Measurements from ENCODE around the gene RPS27.

DNA sequence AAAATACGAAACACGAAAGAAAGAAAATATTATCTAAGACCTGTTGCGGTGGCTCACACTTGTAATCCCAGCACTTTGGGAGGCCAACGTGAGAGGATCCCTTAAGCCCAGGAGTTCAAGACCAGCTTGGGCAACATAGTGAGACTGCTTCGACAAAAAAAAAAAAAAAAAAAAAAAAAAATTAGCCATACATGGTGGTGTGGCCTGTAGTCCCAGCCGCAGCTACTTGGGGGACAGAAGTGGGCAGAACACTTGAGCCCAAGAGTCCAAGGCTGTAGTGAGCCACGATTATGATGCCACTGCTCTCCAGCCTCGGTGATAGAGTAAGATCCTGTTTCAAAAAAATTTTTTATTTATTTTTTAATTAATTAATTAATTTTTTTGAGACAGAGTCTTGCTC, 2.9 kb upstream of the RPS27 start:
- TF ChIP-seq, protein P1, sequence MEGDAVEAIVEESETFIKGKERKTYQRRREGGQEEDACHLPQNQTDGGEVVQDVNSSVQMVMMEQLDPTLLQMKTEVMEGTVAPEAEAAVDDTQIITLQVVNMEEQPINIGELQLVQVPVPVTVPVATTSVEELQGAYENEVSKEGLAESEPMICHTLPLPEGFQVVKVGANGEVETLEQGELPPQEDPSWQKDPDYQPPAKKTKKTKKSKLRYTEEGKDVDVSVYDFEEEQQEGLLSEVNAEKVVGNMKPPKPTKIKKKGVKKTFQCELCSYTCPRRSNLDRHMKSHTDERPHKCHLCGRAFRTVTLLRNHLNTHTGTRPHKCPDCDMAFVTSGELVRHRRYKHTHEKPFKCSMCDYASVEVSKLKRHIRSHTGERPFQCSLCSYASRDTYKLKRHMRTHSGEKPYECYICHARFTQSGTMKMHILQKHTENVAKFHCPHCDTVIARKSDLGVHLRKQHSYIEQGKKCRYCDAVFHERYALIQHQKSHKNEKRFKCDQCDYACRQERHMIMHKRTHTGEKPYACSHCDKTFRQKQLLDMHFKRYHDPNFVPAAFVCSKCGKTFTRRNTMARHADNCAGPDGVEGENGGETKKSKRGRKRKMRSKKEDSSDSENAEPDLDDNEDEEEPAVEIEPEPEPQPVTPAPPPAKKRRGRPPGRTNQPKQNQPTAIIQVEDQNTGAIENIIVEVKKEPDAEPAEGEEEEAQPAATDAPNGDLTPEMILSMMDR (IDR thresholded peaks at IDR 0.05; ENCODE audit: low read length), result no peak
- TF ChIP-seq EZH2 (IDR thresholded peaks at IDR 0.05; ENCODE audit: borderline replicate concordance, low read length), result no peak
